SJSA1 (cell line): Measurements from ENCODE around the gene STRIP1. TPM values are rescaled to one million over a fixed set of nuclear protein-coding genes. Genes with fewer than 3 reads are reported as not detected.

Source experiments
- DNase-seq, 2 experiments: peaks; one replicate each; pipeline ENCODE4 v3.0.0-alpha.2; 2015 to 2020; ENCODE audit warnings: low spot score in 2 of 2, low read depth in 1 of 2
- H3K27ac ChIP-seq: fragments of 250-450 bp; sonication (Bioruptor Pico); 2 replicates; pipeline ENCODE4 v1.5.1; 2020; ENCODE audit warnings: mild to moderate bottlenecking, moderate library complexity
- H3K27me3 ChIP-seq: fragments of 250-450 bp; sonication (Bioruptor Pico); replicated peaks from 2 replicates; pipeline ENCODE4 v1.5.1; 2020; ENCODE audit warnings: mild to moderate bottlenecking, moderate library complexity
- H3K36me3 ChIP-seq: fragments of 250-450 bp; sonication (Bioruptor Pico); 2 replicates; pipeline ENCODE4 v1.5.1; 2020; ENCODE audit warnings: mild to moderate bottlenecking
- H3K4me1 ChIP-seq: fragments of 250-450 bp; sonication (Bioruptor Pico); replicated peaks from 2 replicates; pipeline ENCODE4 v1.6.1; 2021; ENCODE audit warnings: mild to moderate bottlenecking
- H3K4me3 ChIP-seq: fragments of 250-450 bp; sonication (Bioruptor Pico); 2 replicates; pipeline ENCODE4 v1.5.1; 2020; ENCODE audit warnings: mild to moderate bottlenecking
- H3K9me3 ChIP-seq: fragments of 250-450 bp; sonication (Bioruptor Pico); replicated peaks from 2 replicates; pipeline ENCODE4 v1.5.1; 2020; ENCODE audit warnings: mild to moderate bottlenecking
- total RNA-seq: library from RNA; depleted of rRNA; stranded (reverse); fragments of >200 nt; shearing (Covaris generic); gene quantifications from 2 replicates; pipeline ENCODE4 v1.2.3, GENCODE V29; 2014

STRIP1 gene
- total RNA-seq, 1 experiment from 2014 or later, result 31.6 TPM

- peaks cover 34% of the 10 kb centered on the region for H3K27me3 ChIP-seq
- DNase-seq, result no peak
- H3K36me3 ChIP-seq, result no peaks in the 10 kb centered on the region
- peaks cover 6% of the 10 kb centered on the region; the same call in 1 of the 2 replicates for H3K9me3 ChIP-seq
- no peak overlapping the region for H3K27ac ChIP-seq
- H3K4me1 ChIP-seq, result no peaks in the 10 kb centered on the region
- no peak overlapping the region for H3K4me3 ChIP-seq
Measured at GRCh38 chr1:110081061-110081460, 46.6 kb downstream of the STRIP1 start.

GRCh38 chr1:110082477-110082876 is 48.1 kb downstream of the STRIP1 start:
- peaks cover 41% of the 10 kb centered on the region for H3K27me3 ChIP-seq
- no peak for DNase-seq
- no peak overlapping the region for H3K27ac ChIP-seq
- H3K36me3 ChIP-seq, result no peaks in the 10 kb centered on the region
- H3K4me3 ChIP-seq, result no peak overlapping the region
- H3K4me1 ChIP-seq, result no peaks in the 10 kb centered on the region
- peaks cover 6% of the 10 kb centered on the region; the same call in 1 of the 2 replicates for H3K9me3 ChIP-seq

GRCh38 chr1:110083061-110083865 is 48.8 kb downstream of the STRIP1 start:
- Histone ChIP-seq H3K4me1 (no peaks in the 10 kb centered on the region), H3K4me3 (no peak overlapping the region), H3K27me3 (peaks cover 48% of the 10 kb centered on the region), H3K36me3 (no peaks in the 10 kb centered on the region), H3K27ac (no peak overlapping the region), H3K9me3 (peaks cover 6% of the 10 kb centered on the region; the same call in 1 of the 2 replicates)
- no peak for DNase-seq

- Histone ChIP-seq H3K36me3 (no peaks in the 10 kb centered on the region), H3K4me1 (no peaks in the 10 kb centered on the region), H3K27me3 (peaks cover 48% of the 10 kb centered on the region), H3K9me3 (peaks cover 6% of the 10 kb centered on the region; the same call in 1 of the 2 replicates), H3K4me3 (no peak overlapping the region), H3K27ac (no peak overlapping the region)
- no peak for DNase-seq
Measured at GRCh38 chr1:110083866-110084226, 49.4 kb downstream of the STRIP1 start.

GRCh38 chr1:110084227-110085078 is 50.0 kb downstream of the STRIP1 start:
- Histone ChIP-seq H3K27ac (no peak overlapping the region), H3K36me3 (no peaks in the 10 kb centered on the region), H3K4me3 (no peak overlapping the region), H3K4me1 (no peaks in the 10 kb centered on the region), H3K9me3 (peaks cover 6% of the 10 kb centered on the region; the same call in 1 of the 2 replicates), H3K27me3 (peaks cover 48% of the 10 kb centered on the region)
- no peak for DNase-seq

- Histone ChIP-seq H3K27ac (no peak overlapping the region), H3K27me3 (peaks cover 48% of the 10 kb centered on the region), H3K36me3 (no peaks in the 10 kb centered on the region), H3K9me3 (peaks cover 6% of the 10 kb centered on the region; the same call in 1 of the 2 replicates), H3K4me1 (no peaks in the 10 kb centered on the region), H3K4me3 (no peak overlapping the region)
- no peak for DNase-seq
Measured at GRCh38 chr1:110085671-110086070, 51.2 kb downstream of the STRIP1 start.

- H3K4me3 ChIP-seq, result no peak overlapping the region
- H3K27ac ChIP-seq, result no peak overlapping the region
- H3K27me3 ChIP-seq, result peaks cover 51% of the 10 kb centered on the region
- H3K9me3 ChIP-seq, result peaks cover 6% of the 10 kb centered on the region; the same call in 1 of the 2 replicates
- no peak for DNase-seq
- H3K36me3 ChIP-seq, result no peaks in the 10 kb centered on the region
- no peaks in the 10 kb centered on the region for H3K4me1 ChIP-seq
Measured at GRCh38 chr1:110086961-110087360, 52.5 kb downstream of the STRIP1 start.

GRCh38 chr1:110087812-110088738 is 53.7 kb downstream of the STRIP1 start:
- Histone ChIP-seq H3K27me3 (peaks cover 50% of the 10 kb centered on the region), H3K36me3 (no peaks in the 10 kb centered on the region), H3K4me3 (no peak overlapping the region), H3K9me3 (peaks cover 6% of the 10 kb centered on the region; the same call in 1 of the 2 replicates), H3K27ac (no peak overlapping the region), H3K4me1 (no peaks in the 10 kb centered on the region)
- peak in 1 of 2 experiments; percentile 40 for DNase-seq

GRCh38 chr1:110088739-110089316 is 54.4 kb downstream of the STRIP1 start:
- Histone ChIP-seq H3K4me1 (no peaks in the 10 kb centered on the region), H3K27me3 (peaks cover 43% of the 10 kb centered on the region), H3K4me3 (no peak overlapping the region), H3K27ac (no peak overlapping the region), H3K36me3 (no peaks in the 10 kb centered on the region), H3K9me3 (peaks cover 6% of the 10 kb centered on the region; the same call in 1 of the 2 replicates)
- no peak for DNase-seq

- no peak for DNase-seq
- Histone ChIP-seq H3K27me3 (peaks cover 34% of the 10 kb centered on the region), H3K4me1 (no peaks in the 10 kb centered on the region), H3K4me3 (no peak overlapping the region), H3K9me3 (0 out of 2 replicates have a peak, but pooled peaks cover under 1% of the 10 kb centered on the region), H3K27ac (no peak overlapping the region), H3K36me3 (no peaks in the 10 kb centered on the region)
Measured at GRCh38 chr1:110089561-110090275, 55.3 kb downstream of the STRIP1 start.

- no peaks in the 10 kb centered on the region for H3K36me3 ChIP-seq
- H3K27ac ChIP-seq, result no peak overlapping the region
- H3K27me3 ChIP-seq, result peaks cover 17% of the 10 kb centered on the region; the same call in 1 of the 2 replicates
- H3K4me3 ChIP-seq, result no peak overlapping the region
- no peak for DNase-seq
- H3K4me1 ChIP-seq, result no peaks in the 10 kb centered on the region
- H3K9me3 ChIP-seq, result no peaks in the 10 kb centered on the region
Measured at GRCh38 chr1:110091381-110091780, 57.0 kb downstream of the STRIP1 start.

GRCh38 chr1:110091791-110092190 is 57.4 kb downstream of the STRIP1 start:
- H3K4me1 ChIP-seq, result no peaks in the 10 kb centered on the region
- no peaks in the 10 kb centered on the region for H3K36me3 ChIP-seq
- no peaks in the 10 kb centered on the region for H3K9me3 ChIP-seq
- 0 out of 2 replicates have a peak, but pooled peaks cover 13% of the 10 kb centered on the region for H3K27me3 ChIP-seq
- H3K27ac ChIP-seq, result no peak overlapping the region
- DNase-seq, result no peak
- no peak overlapping the region for H3K4me3 ChIP-seq
